PC-3 (cell line): ENCODE data around the gene TMEM91. TPM values are rescaled to one million over a fixed set of nuclear protein-coding genes. Genes with fewer than 3 reads are reported as not detected.

Experiments
- ATAC-seq: fragments of 200-7000 bp; cut with Tn5 transposase; 2 replicates; pipeline ENCODE4 v1.9.1; 2020; ENCODE audit warnings: mild to moderate bottlenecking, moderate library complexity
- BruUV-seq: library from RNA; stranded (reverse); fragments of 400-500 nt; replicated peaks from 2 replicates; lab custom pipeline; 2021; lab: Mats Ljungman, UMichigan
- CTCF ChIA-PET: fragments of 300-600 bp; sonication (Branson Sonifier 250); formaldehyde crosslinking; loops from one replicate; lab custom pipeline; 2022; ENCODE audit warnings: antibody characterized with exemption; lab: Charles Lee
- POLR2A ChIA-PET: fragments of 300-600 bp; sonication (Branson Sonifier 250); formaldehyde crosslinking; loops from one replicate; lab custom pipeline; 2022; ENCODE audit warnings: antibody characterized with exemption; ENCODE audit not compliant: unreplicated experiment; lab: Charles Lee
- DNase-seq: peaks from one replicate; pipeline ENCODE4 v3.0.0-alpha.2; 2015
- H2AFZ ChIP-seq: fragments of 300-600 bp; sonication (generic); 2 replicates; pipeline ENCODE4 v1.6.0; 2016; ENCODE audit warnings: antibody characterized with exemption, low read length
- H3F3A ChIP-seq: fragments of 300-600 bp; sonication (generic); one replicate; pipeline ENCODE4 v1.6.0; 2017; ENCODE audit warnings: antibody characterized with exemption, low read length, control low read depth, mild to moderate bottlenecking; ENCODE audit not compliant: unreplicated experiment
- H3K27ac ChIP-seq: fragments of 300-600 bp; sonication (generic); 2 replicates; pipeline ENCODE4 v1.5.1; 2016; ENCODE audit warnings: mild to moderate bottlenecking, low read length
- H3K27me3 ChIP-seq: fragments of 300-600 bp; sonication (generic); 2 replicates; pipeline ENCODE4 v1.6.1; 2016; ENCODE audit warnings: low read length, mixed read lengths
- H3K36me3 ChIP-seq: fragments of 300-600 bp; sonication (generic); 2 replicates; pipeline ENCODE4 v1.6.1; 2016; ENCODE audit warnings: low read depth, mixed run types, low read length, mixed read lengths
- H3K4me1 ChIP-seq: fragments of 300-600 bp; sonication (generic); 2 replicates; pipeline ENCODE4 v1.5.1; 2016; ENCODE audit warnings: low read length; ENCODE audit not compliant: insufficient read depth
- H3K4me2 ChIP-seq: fragments of 300-600 bp; sonication (generic); 2 replicates; pipeline ENCODE4 v1.6.0; 2016; ENCODE audit warnings: low read length
- H3K4me3 ChIP-seq: fragments of 300-600 bp; sonication (generic); 2 replicates; pipeline ENCODE4 v1.5.1; 2016; ENCODE audit warnings: mild to moderate bottlenecking, low read length, mixed read lengths
- H3K79me2 ChIP-seq: fragments of 300-600 bp; sonication (generic); 2 replicates; pipeline ENCODE4 v1.6.1; 2017; ENCODE audit warnings: low read length, mixed read lengths
- H3K9ac ChIP-seq: fragments of 300-600 bp; sonication (generic); 2 replicates; pipeline ENCODE4 v1.6.0; 2016; ENCODE audit warnings: mild to moderate bottlenecking, low read length
- H3K9me2 ChIP-seq: fragments of 300-600 bp; sonication (generic); replicated peaks from 2 replicates; pipeline ENCODE4 v1.6.1; 2016; ENCODE audit warnings: mixed run types, low read length, mixed read lengths
- H3K9me3 ChIP-seq: fragments of 300-600 bp; sonication (generic); 2 replicates; pipeline ENCODE4 v1.6.1; 2016; ENCODE audit warnings: low read length, mixed read lengths
- H4K20me1 ChIP-seq: fragments of 300-600 bp; sonication (generic); 2 replicates; pipeline ENCODE4 v1.6.1; 2016; ENCODE audit warnings: low read length, mixed read lengths
- EZH2 ChIP-seq: fragments of 300-600 bp; sonication (generic); IDR thresholded peaks from one replicate; pipeline ENCODE4 v1.6.1; 2017; ENCODE audit warnings: antibody characterized with exemption, mild to moderate bottlenecking, low read length; ENCODE audit not compliant: unreplicated experiment
- EZH2phosphoT487 ChIP-seq: fragments of 300-600 bp; sonication (generic); IDR thresholded peaks from 2 replicates; pipeline ENCODE4 v1.6.1; 2018; ENCODE audit warnings: mild to moderate bottlenecking, antibody characterized with exemption, low read length, borderline replicate concordance
- intact Hi-C: fragments of 100-400 bp; cut with micrococcal nuclease; formaldehyde crosslinking; loops from 2 replicates; pipeline ENCODE4 v1.9.0; 2023
- total RNA-seq: library from RNA; depleted of rRNA; stranded (reverse); fragments of >200 nt; gene quantifications from 2 replicates; pipeline ENCODE4 v1.2.3, GENCODE V29; 2014
- TF ChIP-seq, protein P1 (sequence below): fragments of 300-600 bp; sonication (generic); conservative IDR thresholded peaks from 2 replicates; pipeline ENCODE4 v1.5.1; 2017; ENCODE audit warnings: antibody characterized with exemption, low read depth, mild to moderate bottlenecking, low read length

The TMEM91 gene
- total RNA-seq, 1 experiment from 2014 or later = 2.4 TPM

DNA sequence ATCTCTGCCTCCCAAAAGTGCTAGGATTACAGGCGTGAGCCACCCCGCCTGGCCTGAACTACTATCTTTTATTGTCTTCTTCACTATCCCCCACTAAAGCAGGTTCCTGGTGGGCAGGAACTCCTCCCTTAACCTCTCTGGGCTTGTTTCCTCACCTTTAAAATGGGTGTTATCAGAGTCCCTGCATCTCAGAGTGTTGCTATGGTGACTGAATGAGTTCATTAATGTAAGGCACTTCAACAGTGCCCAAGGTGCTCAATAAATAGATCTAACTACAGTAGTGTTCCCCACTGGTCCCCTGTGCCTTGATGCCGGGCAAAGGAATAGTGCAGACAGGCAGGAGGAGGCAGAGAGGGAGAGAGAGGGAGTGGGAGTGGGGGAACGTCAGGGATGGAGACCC lies 45.9 kb upstream of the TMEM91 start:
- H3K79me2 ChIP-seq = peaks cover 6% of the 10 kb centered on the region
- no peak for DNase-seq
- H3K27me3 ChIP-seq = no peaks in the 10 kb centered on the region
- TF ChIP-seq, protein P1, sequence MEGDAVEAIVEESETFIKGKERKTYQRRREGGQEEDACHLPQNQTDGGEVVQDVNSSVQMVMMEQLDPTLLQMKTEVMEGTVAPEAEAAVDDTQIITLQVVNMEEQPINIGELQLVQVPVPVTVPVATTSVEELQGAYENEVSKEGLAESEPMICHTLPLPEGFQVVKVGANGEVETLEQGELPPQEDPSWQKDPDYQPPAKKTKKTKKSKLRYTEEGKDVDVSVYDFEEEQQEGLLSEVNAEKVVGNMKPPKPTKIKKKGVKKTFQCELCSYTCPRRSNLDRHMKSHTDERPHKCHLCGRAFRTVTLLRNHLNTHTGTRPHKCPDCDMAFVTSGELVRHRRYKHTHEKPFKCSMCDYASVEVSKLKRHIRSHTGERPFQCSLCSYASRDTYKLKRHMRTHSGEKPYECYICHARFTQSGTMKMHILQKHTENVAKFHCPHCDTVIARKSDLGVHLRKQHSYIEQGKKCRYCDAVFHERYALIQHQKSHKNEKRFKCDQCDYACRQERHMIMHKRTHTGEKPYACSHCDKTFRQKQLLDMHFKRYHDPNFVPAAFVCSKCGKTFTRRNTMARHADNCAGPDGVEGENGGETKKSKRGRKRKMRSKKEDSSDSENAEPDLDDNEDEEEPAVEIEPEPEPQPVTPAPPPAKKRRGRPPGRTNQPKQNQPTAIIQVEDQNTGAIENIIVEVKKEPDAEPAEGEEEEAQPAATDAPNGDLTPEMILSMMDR = no peak
- TF ChIP-seq EZH2 (no peak), EZH2phosphoT487 (no peak)
- no peaks in the 10 kb centered on the region for H3F3A ChIP-seq
- intact Hi-C loops = no loop called here
- no peak for ATAC-seq
- H3K4me1 ChIP-seq = peaks cover 39% of the 10 kb centered on the region
- H2AFZ ChIP-seq = no peak overlapping the region
- H3K4me3 ChIP-seq = no peak overlapping the region
- H3K36me3 ChIP-seq = no peaks in the 10 kb centered on the region
- no peak overlapping the region for H3K9ac ChIP-seq
- no peaks in the 10 kb centered on the region for H3K9me2 ChIP-seq
- BruUV-seq = no TSS peak
- no peaks in the 10 kb centered on the region for H3K9me3 ChIP-seq
- H4K20me1 ChIP-seq = no peaks in the 10 kb centered on the region
- ChIA-PET CTCF (no interaction called here), POLR2A (no interaction called here)
- no peak overlapping the region for H3K27ac ChIP-seq
- no peak overlapping the region for H3K4me2 ChIP-seq

DNA sequence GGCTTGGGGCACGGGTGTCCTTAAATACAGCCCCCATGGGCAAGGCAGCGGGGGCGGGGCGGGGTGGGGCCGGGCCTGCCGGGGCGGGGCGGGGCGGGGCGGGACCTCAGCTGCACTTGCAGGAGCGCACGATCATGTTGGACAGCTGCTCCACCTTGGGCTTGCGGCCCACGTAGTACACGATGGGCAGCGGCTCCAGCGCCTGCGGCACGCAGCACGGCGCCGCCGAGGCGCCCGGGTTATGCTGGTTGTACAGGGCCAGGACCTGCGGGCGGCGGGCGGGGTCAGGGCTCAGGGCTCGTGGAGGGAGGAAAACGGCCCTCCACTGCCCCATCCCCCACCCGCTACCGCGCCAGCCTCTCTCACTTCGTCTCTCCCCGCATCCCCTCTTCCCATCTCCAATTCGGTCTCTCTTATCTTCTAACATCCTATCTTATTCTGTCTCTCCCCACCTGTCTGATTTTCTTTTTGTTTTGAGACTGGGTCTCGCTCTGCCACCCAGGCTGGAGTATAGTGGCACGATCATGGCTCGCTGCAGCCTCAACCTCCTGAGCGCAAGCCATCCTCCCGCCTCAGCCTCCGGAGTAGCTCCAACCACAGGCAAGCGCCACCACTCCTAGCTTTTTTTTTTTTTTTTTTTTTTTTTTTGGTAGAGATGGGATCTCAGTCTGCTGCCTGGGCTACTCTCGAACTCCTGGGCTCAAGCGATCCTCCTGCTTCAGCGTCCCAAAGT lies 45.2 kb upstream of the TMEM91 start:
- Histone ChIP-seq H3K4me3 (no peak overlapping the region), H3K4me2 (no peak overlapping the region), H3K9ac (no peak overlapping the region), H3K79me2 (peaks cover 6% of the 10 kb centered on the region), H3K36me3 (no peaks in the 10 kb centered on the region), H3K4me1 (peaks cover 35% of the 10 kb centered on the region), H3F3A (no peaks in the 10 kb centered on the region), H3K27ac (no peak overlapping the region), H3K9me3 (no peaks in the 10 kb centered on the region), H3K9me2 (no peaks in the 10 kb centered on the region), H3K27me3 (no peaks in the 10 kb centered on the region), H2AFZ (no peak overlapping the region), H4K20me1 (no peaks in the 10 kb centered on the region)
- no TSS peak for BruUV-seq
- DNase-seq (no peak), ATAC-seq (no peak)
- ChIA-PET POLR2A (no interaction called here), CTCF (no interaction called here)
- intact Hi-C loops = no loop called here
- TF ChIP-seq, protein P1 = no peak
- TF ChIP-seq EZH2 (no peak), EZH2phosphoT487 (no peak)

DNA sequence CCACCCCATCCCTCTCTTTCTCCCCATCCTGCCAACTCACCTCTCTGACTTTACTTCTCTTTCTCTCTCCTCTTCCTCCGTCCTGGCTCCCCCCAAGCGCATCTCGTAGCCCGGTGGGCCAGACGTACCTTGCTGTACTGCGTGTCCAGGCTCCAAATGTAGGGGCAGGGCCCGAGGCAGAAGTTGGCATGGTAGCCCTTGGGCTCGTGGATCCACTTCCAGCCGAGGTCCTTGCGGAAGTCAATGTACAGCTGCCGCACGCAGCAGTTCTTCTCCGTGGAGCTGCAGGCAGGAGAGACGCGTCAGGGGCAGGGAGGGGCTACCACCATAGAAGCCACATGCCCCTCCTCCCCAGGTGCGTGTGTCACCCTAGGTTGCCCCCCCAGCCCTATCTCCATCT lies 44.3 kb upstream of the TMEM91 start:
- Histone ChIP-seq H3K9me2 (no peaks in the 10 kb centered on the region), H3K4me2 (no peak overlapping the region), H3K27ac (no peak overlapping the region), H3K9ac (no peak overlapping the region), H3K79me2 (peaks cover 3% of the 10 kb centered on the region; the same call in 1 of the 2 replicates), H3F3A (no peaks in the 10 kb centered on the region), H3K4me1 (peaks cover 27% of the 10 kb centered on the region), H4K20me1 (no peaks in the 10 kb centered on the region), H3K9me3 (no peaks in the 10 kb centered on the region), H3K36me3 (no peaks in the 10 kb centered on the region), H3K27me3 (no peaks in the 10 kb centered on the region), H2AFZ (no peak overlapping the region), H3K4me3 (no peak overlapping the region)
- ChIA-PET POLR2A (no interaction called here), CTCF (no interaction called here)
- TF ChIP-seq, protein P1 = no peak
- TF ChIP-seq EZH2 (no peak), EZH2phosphoT487 (no peak)
- intact Hi-C loops = no loop called here
- ATAC-seq (no peak), DNase-seq (no peak)
- BruUV-seq = no TSS peak
